MM.1S (cell line): ENCODE results near the gene APOBEC4.
A peak's percentile ranks its signal among the peaks of the same experiment; 100 is the strongest.

Source experiments
- DNase-seq: peaks from one replicate; pipeline ENCODE4 v3.0.0-alpha.2; 2015
- H2AFZ ChIP-seq: fragments of 300-600 bp; sonication (generic); 2 replicates; pipeline ENCODE4 v1.6.0; 2016; ENCODE audit warnings: antibody characterized with exemption, low read length
- H3F3A ChIP-seq: fragments of 300-600 bp; sonication (generic); 2 replicates; pipeline ENCODE4 v1.6.1; 2016; ENCODE audit warnings: mild to moderate bottlenecking, antibody characterized with exemption, low read length, moderate library complexity, mixed read lengths; ENCODE audit not compliant: insufficient read depth
- H3K27ac ChIP-seq: fragments of 300-600 bp; sonication (generic); 2 replicates; pipeline ENCODE4 v1.5.1; 2016; ENCODE audit warnings: mild to moderate bottlenecking, low read length
- H3K27me3 ChIP-seq: fragments of 300-600 bp; sonication (generic); replicated peaks from 2 replicates; pipeline ENCODE4 v1.6.0; 2016; ENCODE audit warnings: low read length; ENCODE audit not compliant: insufficient read depth
- H3K36me3 ChIP-seq: fragments of 300-600 bp; sonication (generic); replicated peaks from 2 replicates; pipeline ENCODE4 v1.6.1; 2016; ENCODE audit warnings: mild to moderate bottlenecking, low read length, mixed read lengths; ENCODE audit not compliant: insufficient read depth
- H3K4me1 ChIP-seq: fragments of 300-600 bp; sonication (generic); 2 replicates; pipeline ENCODE4 v1.6.1; 2016; ENCODE audit warnings: low read length, mixed read lengths
- H3K4me2 ChIP-seq: fragments of 300-600 bp; sonication (generic); 2 replicates; pipeline ENCODE4 v1.6.0; 2016; ENCODE audit warnings: low read depth, low read length
- H3K4me3 ChIP-seq: fragments of 300-600 bp; sonication (generic); 2 replicates; pipeline ENCODE4 v1.5.1; 2016; ENCODE audit warnings: low read length, mixed read lengths
- H3K79me2 ChIP-seq: fragments of 300-600 bp; sonication (generic); 2 replicates; pipeline ENCODE4 v1.6.1; 2016; ENCODE audit warnings: mixed run types, low read length, mixed read lengths
- H3K9ac ChIP-seq: fragments of 300-600 bp; sonication (generic); 2 replicates; pipeline ENCODE4 v1.6.1; 2016; ENCODE audit warnings: low read length, mixed read lengths
- H3K9me2 ChIP-seq: fragments of 300-600 bp; sonication (generic); replicated peaks from 2 replicates; pipeline ENCODE4 v1.6.1; 2016; ENCODE audit warnings: mild to moderate bottlenecking, low read length, mixed read lengths; ENCODE audit not compliant: insufficient read depth
- H3K9me3 ChIP-seq: fragments of 300-600 bp; sonication (generic); replicated peaks from 2 replicates; pipeline ENCODE4 v1.6.1; 2016; ENCODE audit warnings: mild to moderate bottlenecking, low read length, mixed read lengths; ENCODE audit not compliant: insufficient read depth
- H4K20me1 ChIP-seq: fragments of 300-600 bp; sonication (generic); 2 replicates; pipeline ENCODE4 v1.6.1; 2016; ENCODE audit warnings: mild to moderate bottlenecking, low read length, moderate library complexity, mixed read lengths; ENCODE audit not compliant: insufficient read depth
- EZH2 ChIP-seq: fragments of 300-600 bp; sonication (generic); optimal IDR thresholded peaks from 2 replicates; pipeline ENCODE3; 2017; ENCODE audit warnings: low read depth, mild to moderate bottlenecking, antibody characterized with exemption, low read length, mixed read lengths
- EZH2phosphoT487 ChIP-seq: fragments of 300-600 bp; sonication (generic); IDR thresholded peaks from 2 replicates; pipeline ENCODE4 v1.6.1; 2018; ENCODE audit warnings: antibody characterized with exemption, low read length
- TF ChIP-seq, protein P1 (sequence below): fragments of 300-600 bp; sonication (generic); IDR thresholded peaks from 2 replicates; pipeline ENCODE4 v1.5.1; 2016; ENCODE audit warnings: antibody characterized with exemption, low read length, mixed read lengths

APOBEC4 gene

GRCh38 chr1:183597656-183598347 lies 55.3 kb downstream of the APOBEC4 start:
- TF ChIP-seq, protein P1, sequence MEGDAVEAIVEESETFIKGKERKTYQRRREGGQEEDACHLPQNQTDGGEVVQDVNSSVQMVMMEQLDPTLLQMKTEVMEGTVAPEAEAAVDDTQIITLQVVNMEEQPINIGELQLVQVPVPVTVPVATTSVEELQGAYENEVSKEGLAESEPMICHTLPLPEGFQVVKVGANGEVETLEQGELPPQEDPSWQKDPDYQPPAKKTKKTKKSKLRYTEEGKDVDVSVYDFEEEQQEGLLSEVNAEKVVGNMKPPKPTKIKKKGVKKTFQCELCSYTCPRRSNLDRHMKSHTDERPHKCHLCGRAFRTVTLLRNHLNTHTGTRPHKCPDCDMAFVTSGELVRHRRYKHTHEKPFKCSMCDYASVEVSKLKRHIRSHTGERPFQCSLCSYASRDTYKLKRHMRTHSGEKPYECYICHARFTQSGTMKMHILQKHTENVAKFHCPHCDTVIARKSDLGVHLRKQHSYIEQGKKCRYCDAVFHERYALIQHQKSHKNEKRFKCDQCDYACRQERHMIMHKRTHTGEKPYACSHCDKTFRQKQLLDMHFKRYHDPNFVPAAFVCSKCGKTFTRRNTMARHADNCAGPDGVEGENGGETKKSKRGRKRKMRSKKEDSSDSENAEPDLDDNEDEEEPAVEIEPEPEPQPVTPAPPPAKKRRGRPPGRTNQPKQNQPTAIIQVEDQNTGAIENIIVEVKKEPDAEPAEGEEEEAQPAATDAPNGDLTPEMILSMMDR, result no peak
- TF ChIP-seq EZH2 (no peak), EZH2phosphoT487 (no peak)
- no peaks in the 10 kb centered on the region for H3K36me3 ChIP-seq
- no peak overlapping the region for H3K9ac ChIP-seq
- no peaks in the 10 kb centered on the region for H3K79me2 ChIP-seq
- peak overlapping the region; percentile 8 for H2AFZ ChIP-seq
- H3K27me3 ChIP-seq, result no peaks in the 10 kb centered on the region
- no peaks in the 10 kb centered on the region for H3K9me3 ChIP-seq
- peak overlapping the region; percentile 39; the same call in 1 of the 2 replicates for H3K4me2 ChIP-seq
- peak overlapping the region; percentile 2; the same call in 1 of the 2 replicates for H3K27ac ChIP-seq
- peaks cover 25% of the 10 kb centered on the region for H3K4me1 ChIP-seq
- H3K9me2 ChIP-seq, result no peaks in the 10 kb centered on the region
- no peak overlapping the region for H3K4me3 ChIP-seq
- no peaks in the 10 kb centered on the region for H4K20me1 ChIP-seq
- H3F3A ChIP-seq, result no peaks in the 10 kb centered on the region; the same call in 1 of the 2 replicates
- no peak for DNase-seq

DNA sequence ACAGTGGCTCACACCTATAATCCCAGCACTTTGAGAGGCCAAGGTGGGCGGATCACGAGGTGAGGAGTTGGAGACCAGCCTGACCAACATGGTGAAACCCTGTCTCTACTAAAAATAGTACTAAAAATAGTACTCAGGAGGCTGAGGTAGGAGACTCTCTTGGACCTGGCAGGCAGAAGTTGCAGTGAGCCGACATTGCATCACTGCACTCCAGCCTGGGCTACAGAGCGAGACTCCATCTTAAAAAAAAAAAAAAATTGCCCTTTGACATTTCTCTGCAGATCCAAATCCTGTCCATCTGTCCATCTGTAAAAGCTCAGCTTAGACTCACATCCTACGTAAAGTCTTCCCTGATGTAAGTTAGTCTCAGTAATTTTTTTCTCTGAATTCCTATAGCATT lies 56.6 kb downstream of the APOBEC4 start:
- Histone ChIP-seq H3K9me3 (no peaks in the 10 kb centered on the region), H3K27me3 (no peaks in the 10 kb centered on the region), H3K27ac (no peak overlapping the region), H3K9me2 (no peaks in the 10 kb centered on the region), H3K9ac (no peak overlapping the region), H3K4me3 (no peak overlapping the region), H3F3A (no peaks in the 10 kb centered on the region; the same call in 1 of the 2 replicates), H3K36me3 (no peaks in the 10 kb centered on the region), H3K79me2 (no peaks in the 10 kb centered on the region), H2AFZ (no peak overlapping the region), H3K4me2 (no peak overlapping the region), H4K20me1 (no peaks in the 10 kb centered on the region), H3K4me1 (peaks cover 28% of the 10 kb centered on the region)
- DNase-seq, result no peak
- TF ChIP-seq, protein P1, result no peak
- TF ChIP-seq EZH2, result no peak
- TF ChIP-seq EZH2phosphoT487, result no peak
